ENCODE results near the gene RELN. TPM values are rescaled to one million over a fixed set of nuclear protein-coding genes. Genes with fewer than 3 reads are reported as not detected.

Gene RELN
- total and polyA plus RNA-seq, 2 donors (not counting 1 experiment from before 2014, with no cell fraction given): 0.33 to 31.8 TPM

DNA sequence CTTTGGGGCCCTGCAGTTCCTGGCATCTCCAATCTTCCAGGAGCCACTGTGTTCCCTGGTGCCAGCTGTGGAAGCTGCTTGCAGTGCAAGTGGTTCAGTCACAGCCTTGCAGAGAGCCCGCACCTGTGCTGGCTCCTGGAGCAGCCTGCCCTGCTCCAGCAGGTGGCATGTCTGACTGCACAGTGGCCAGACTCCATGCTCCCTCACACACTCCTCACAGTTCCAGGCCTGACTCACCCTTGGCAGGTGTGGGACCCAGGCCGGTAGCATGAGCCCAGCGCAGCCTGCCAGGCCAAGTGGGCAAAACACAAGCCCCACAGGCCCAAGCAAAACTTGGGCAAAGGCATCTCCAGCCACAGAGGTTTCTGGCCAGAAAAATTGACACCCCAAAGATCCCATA lies 33.6 kb upstream of the RELN start:
- H3K4me3 ChIP-seq (replicated peaks in 1 of 4; ENCODE audit: control extremely low read depth in 1 of 4, insufficient read depth in 1 of 4, low read depth in 3 of 4, low read length in 4 of 4): no peak overlapping the region
- DNase-seq (ENCODE audit: low read depth in 2 of 2): no peak
- H3K27ac ChIP-seq (ENCODE audit: insufficient read depth, low read length): no peak overlapping the region
- TF ChIP-seq, protein P1, sequence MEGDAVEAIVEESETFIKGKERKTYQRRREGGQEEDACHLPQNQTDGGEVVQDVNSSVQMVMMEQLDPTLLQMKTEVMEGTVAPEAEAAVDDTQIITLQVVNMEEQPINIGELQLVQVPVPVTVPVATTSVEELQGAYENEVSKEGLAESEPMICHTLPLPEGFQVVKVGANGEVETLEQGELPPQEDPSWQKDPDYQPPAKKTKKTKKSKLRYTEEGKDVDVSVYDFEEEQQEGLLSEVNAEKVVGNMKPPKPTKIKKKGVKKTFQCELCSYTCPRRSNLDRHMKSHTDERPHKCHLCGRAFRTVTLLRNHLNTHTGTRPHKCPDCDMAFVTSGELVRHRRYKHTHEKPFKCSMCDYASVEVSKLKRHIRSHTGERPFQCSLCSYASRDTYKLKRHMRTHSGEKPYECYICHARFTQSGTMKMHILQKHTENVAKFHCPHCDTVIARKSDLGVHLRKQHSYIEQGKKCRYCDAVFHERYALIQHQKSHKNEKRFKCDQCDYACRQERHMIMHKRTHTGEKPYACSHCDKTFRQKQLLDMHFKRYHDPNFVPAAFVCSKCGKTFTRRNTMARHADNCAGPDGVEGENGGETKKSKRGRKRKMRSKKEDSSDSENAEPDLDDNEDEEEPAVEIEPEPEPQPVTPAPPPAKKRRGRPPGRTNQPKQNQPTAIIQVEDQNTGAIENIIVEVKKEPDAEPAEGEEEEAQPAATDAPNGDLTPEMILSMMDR (conservative IDR thresholded peaks at IDR 0.05 in 1 of 2, IDR thresholded peaks at IDR 0.05 in 1 of 2; ENCODE audit: low read depth in 1 of 2, low read length in 2 of 2): no peak
- TF ChIP-seq EZH2 (IDR thresholded peaks at IDR 0.05; ENCODE audit: low read length, missing control alignments): no peak
- no peaks in the 10 kb centered on the region for H3K4me1 ChIP-seq (ENCODE audit: control insufficient read depth, extremely low read depth, insufficient read depth, low read length)
- no peak overlapping the region for H3K4me2 ChIP-seq (ENCODE audit: extremely low read depth, insufficient read depth, low read length)
- no peak overlapping the region for H2AFZ ChIP-seq (ENCODE audit: low read length)
- no peaks in the 10 kb centered on the region for H3K27me3 ChIP-seq (ENCODE audit: control insufficient read depth, insufficient read depth, low read length)
- H4K20me1 ChIP-seq (ENCODE audit: control insufficient read depth, extremely low read depth, insufficient read depth, low read length): no peaks in the 10 kb centered on the region
- H3K36me3 ChIP-seq (ENCODE audit: control insufficient read depth, insufficient read depth, low read length): no peaks in the 10 kb centered on the region
- H3K9me3 ChIP-seq (ENCODE audit: control insufficient read depth, insufficient read depth, low read depth, low read length): no peaks in the 10 kb centered on the region
- H3K9ac ChIP-seq (ENCODE audit: insufficient read depth, low read length): no peak overlapping the region
- H3K79me2 ChIP-seq (ENCODE audit: control insufficient read depth, insufficient read depth, low read length): no peaks in the 10 kb centered on the region

DNA sequence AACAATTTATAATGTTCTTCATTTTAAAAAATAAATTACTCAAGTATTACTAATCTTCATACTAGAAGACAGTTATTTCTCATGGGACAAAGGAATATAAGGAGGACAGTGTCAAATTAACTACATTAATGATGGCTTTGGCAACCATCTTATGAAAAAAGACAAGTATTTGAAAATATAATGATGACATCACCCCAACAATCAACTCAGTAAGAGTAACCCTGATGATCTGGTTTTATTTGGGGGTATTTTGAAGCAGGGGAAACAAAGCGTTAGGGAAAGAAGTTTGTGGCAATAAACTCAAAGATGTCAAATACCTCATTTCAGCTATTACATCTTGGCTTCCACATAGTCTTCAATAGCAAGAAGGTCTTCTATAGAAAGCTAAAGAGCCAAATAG lies 29.0 kb upstream of the RELN start:
- DNase-seq (ENCODE audit: low read depth in 2 of 2): no peak
- no peak for TF ChIP-seq EZH2 (IDR thresholded peaks at IDR 0.05; ENCODE audit: low read length, missing control alignments)
- TF ChIP-seq, protein P1 (conservative IDR thresholded peaks at IDR 0.05 in 1 of 2, IDR thresholded peaks at IDR 0.05 in 1 of 2; ENCODE audit: low read depth in 1 of 2, low read length in 2 of 2): no peak
- no peak overlapping the region for H2AFZ ChIP-seq (ENCODE audit: low read length)

GRCh38 chr7:104017001-104017400 lies 27.5 kb upstream of the RELN start:
- Histone ChIP-seq H3K27ac (ENCODE audit: insufficient read depth, low read length) (no peak overlapping the region), H3K4me1 (ENCODE audit: control insufficient read depth, extremely low read depth, insufficient read depth, low read length) (no peaks in the 10 kb centered on the region), H3K36me3 (ENCODE audit: control insufficient read depth, insufficient read depth, low read length) (no peaks in the 10 kb centered on the region), H2AFZ (ENCODE audit: low read length) (no peak overlapping the region), H3K9ac (ENCODE audit: insufficient read depth, low read length) (no peak overlapping the region), H3K79me2 (ENCODE audit: control insufficient read depth, insufficient read depth, low read length) (no peaks in the 10 kb centered on the region), H3K9me3 (ENCODE audit: control insufficient read depth, insufficient read depth, low read depth, low read length) (no peaks in the 10 kb centered on the region), H3K4me2 (ENCODE audit: extremely low read depth, insufficient read depth, low read length) (no peak overlapping the region), H3K4me3 (replicated peaks in 1 of 4; ENCODE audit: control extremely low read depth in 1 of 4, insufficient read depth in 1 of 4, low read depth in 3 of 4, low read length in 4 of 4) (no peak overlapping the region), H4K20me1 (ENCODE audit: control insufficient read depth, extremely low read depth, insufficient read depth, low read length) (no peaks in the 10 kb centered on the region), H3K27me3 (ENCODE audit: control insufficient read depth, insufficient read depth, low read length) (no peaks in the 10 kb centered on the region)
- no peak for DNase-seq (ENCODE audit: low read depth in 2 of 2)
- TF ChIP-seq, protein P1 (conservative IDR thresholded peaks at IDR 0.05 in 1 of 2, IDR thresholded peaks at IDR 0.05 in 1 of 2; ENCODE audit: low read depth in 1 of 2, low read length in 2 of 2): no peak
- TF ChIP-seq EZH2 (IDR thresholded peaks at IDR 0.05; ENCODE audit: low read length, missing control alignments): no peak

More for the DNA sequence above, 29.0 kb upstream of the RELN start:
- H4K20me1 ChIP-seq (ENCODE audit: control insufficient read depth, extremely low read depth, insufficient read depth, low read length): no peaks in the 10 kb centered on the region
- H3K4me1 ChIP-seq (ENCODE audit: control insufficient read depth, extremely low read depth, insufficient read depth, low read length): no peaks in the 10 kb centered on the region
- H3K4me3 ChIP-seq (replicated peaks in 1 of 4; ENCODE audit: control extremely low read depth in 1 of 4, insufficient read depth in 1 of 4, low read depth in 3 of 4, low read length in 4 of 4): no peak overlapping the region
- H3K27ac ChIP-seq (ENCODE audit: insufficient read depth, low read length): no peak overlapping the region
- no peaks in the 10 kb centered on the region for H3K27me3 ChIP-seq (ENCODE audit: control insufficient read depth, insufficient read depth, low read length)
- no peak overlapping the region for H3K9ac ChIP-seq (ENCODE audit: insufficient read depth, low read length)
- H3K36me3 ChIP-seq (ENCODE audit: control insufficient read depth, insufficient read depth, low read length): no peaks in the 10 kb centered on the region
- H3K4me2 ChIP-seq (ENCODE audit: extremely low read depth, insufficient read depth, low read length): no peak overlapping the region
- no peaks in the 10 kb centered on the region for H3K79me2 ChIP-seq (ENCODE audit: control insufficient read depth, insufficient read depth, low read length)
- no peaks in the 10 kb centered on the region for H3K9me3 ChIP-seq (ENCODE audit: control insufficient read depth, insufficient read depth, low read depth, low read length)

Measured in fibroblast of lung (primary cell).